ENCODE data around the gene KSR2.
"Not testable (repeated sequence)": the region's sequence is repeated elsewhere in the genome, so short reads cannot be mapped to it uniquely, and the experiment has no call there.

KSR2 gene

GRCh38 chr12:117743761-117744160 lies 225.0 kb downstream of the KSR2 start:
- DNase-seq = no peak

DNA sequence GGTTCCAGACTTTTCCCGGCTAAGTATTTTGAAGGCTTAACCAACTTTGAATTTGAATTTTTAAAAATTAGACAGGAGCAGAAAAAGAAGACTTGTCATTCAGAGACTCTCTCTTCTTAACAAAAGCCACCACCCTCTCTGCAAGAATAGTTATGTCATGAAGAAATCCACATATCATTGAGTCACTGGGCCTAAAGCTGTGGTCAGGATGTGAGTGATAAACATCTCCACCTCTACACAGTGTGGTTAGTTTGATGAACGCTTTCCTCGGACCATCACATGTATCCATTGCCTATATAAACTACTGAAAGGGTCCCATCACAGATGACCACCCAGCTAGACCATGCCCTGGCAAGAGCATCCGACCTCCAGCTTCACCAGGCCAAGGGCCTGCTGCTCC lies 226.1 kb downstream of the KSR2 start:
- DNase-seq = no peak

- no peak for DNase-seq
Observed at GRCh38 chr12:117738233-117738632, 230.6 kb downstream of the KSR2 start.

- DNase-seq = no peak
Observed at GRCh38 chr12:117733549-117733805, 235.3 kb downstream of the KSR2 start.

DNA sequence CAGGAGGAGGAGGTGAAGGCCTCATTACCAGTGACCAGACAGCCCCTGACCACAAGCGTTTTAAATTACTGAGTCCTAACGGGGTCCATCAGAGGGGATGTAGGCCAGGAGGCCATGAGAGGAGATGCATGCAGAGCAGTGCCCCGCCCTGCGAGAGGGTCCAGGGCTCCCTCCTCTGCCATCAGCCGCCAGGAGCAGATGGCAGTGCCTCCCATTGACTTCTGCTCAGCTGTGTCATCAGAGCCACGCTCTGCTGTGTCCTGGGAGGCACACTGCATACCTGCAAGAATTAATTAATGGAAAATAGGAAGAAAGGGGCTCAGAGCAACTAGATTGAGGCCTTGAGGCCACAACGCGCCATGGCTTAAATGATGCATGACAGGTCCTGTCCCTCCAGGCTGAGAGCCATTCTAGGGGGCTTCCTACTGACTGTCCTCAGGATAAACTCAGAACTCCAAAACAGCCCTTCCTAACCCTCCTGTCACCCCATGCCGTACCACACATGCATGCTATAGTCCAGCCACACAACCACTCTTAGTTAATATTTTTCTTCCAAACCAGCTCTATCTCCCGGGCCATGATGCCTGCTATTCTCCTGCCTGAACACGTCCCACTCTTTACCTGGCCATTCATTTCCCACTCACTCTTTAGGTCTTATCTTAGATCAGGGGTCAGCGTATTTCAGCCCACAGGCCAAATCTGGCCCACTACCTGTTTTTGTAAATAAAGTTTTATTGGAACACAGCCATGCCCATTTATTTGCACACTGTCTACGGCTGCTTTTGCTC lies 235.8 kb downstream of the KSR2 start:
- DNase-seq = no peak

- DNase-seq = not testable (repeated sequence)
Observed at GRCh38 chr12:117731131-117731530, 237.7 kb downstream of the KSR2 start.

- DNase-seq = no peak
Observed at GRCh38 chr12:117727301-117727700, 241.5 kb downstream of the KSR2 start.

DNA sequence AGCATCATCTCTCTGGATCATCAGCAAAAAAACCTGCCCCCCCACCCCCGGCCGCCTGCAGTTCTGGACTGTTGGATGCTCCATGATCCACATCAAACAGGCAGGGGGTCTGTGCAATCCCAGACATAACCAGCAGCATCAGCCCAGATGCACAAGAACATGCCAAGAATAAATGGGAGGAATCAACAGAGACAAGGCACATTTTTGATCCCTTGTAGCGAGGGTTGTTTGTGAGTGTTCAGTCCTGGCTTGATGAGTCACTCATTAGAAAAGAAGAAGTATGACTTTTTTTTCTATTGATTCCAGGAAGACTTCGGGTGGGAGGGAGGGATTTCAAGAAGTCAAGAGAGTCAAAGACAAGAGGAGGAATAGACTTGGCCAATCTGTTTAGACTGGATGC lies 244.2 kb downstream of the KSR2 start:
- no peak for DNase-seq

DNA sequence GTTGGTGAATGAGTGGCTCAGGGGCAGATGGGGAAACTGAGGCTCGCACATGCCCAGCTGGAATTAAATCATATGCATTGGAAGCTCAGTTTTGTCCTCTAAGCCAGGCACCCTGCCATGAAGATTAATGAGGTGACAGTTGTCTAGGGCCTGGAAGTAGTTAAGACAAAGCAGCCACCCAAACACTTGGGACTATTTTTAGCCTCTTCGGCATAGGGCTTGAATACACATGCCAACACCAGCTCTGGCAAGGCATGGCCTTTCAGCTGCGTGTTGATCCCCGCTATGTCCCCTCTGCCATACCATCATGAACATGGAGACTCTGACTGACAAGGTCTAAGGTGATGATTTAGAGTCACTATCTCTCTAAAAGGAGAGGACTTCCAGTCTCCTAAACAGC lies 250.2 kb downstream of the KSR2 start:
- no peak for DNase-seq

DNA sequence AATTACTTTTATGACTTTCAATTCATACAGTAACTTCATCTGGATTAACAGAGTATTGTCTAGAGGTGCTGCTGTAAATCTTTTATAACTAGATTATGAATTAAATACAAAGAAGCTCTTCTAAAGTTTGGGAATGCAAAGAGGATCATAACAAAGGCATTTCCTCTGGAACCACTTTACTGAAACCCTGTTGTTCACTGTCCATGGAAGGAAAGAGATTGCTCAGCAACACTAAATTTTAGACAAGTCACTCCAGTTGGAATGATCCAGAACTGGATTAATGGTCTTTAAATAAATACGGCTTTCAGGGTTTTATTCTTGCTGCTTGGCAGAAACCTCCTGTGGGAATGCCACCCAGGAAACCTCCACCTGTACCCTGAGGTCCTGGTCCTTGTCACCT lies 250.6 kb downstream of the KSR2 start:
- no peak for DNase-seq

DNA sequence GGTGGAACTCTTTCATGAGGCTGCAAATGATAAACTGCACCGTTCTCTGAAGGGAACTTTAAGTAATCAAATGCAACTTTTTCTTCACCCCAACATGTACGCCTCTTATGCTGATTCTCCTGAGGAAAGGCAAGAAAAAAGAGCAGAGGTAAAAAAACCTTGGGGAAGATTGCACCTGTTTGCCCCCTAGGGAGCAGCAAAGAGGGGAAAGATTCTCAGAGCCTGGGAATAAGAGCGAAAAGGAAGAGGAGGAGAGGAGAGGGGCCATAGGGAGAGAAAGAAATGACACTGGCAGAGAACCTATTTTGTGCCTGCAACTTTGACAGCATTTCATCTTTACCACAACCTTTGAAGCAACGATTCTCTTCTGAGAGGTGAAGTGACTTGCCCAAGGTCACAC lies 254.6 kb downstream of the KSR2 start:
- DNase-seq = no peak

GRCh38 chr12:117710121-117710520 lies 258.7 kb downstream of the KSR2 start:
- no peak for DNase-seq

GRCh38 chr12:117707861-117708260 lies 260.9 kb downstream of the KSR2 start:
- no peak for DNase-seq

- DNase-seq = no peak
Observed at GRCh38 chr12:117703584-117703983, 265.2 kb downstream of the KSR2 start.

- no peak for DNase-seq
Observed at GRCh38 chr12:117702741-117703140, 266.0 kb downstream of the KSR2 start.

GRCh38 chr12:117699575-117699974 lies 269.2 kb downstream of the KSR2 start:
- DNase-seq = no peak

DNA sequence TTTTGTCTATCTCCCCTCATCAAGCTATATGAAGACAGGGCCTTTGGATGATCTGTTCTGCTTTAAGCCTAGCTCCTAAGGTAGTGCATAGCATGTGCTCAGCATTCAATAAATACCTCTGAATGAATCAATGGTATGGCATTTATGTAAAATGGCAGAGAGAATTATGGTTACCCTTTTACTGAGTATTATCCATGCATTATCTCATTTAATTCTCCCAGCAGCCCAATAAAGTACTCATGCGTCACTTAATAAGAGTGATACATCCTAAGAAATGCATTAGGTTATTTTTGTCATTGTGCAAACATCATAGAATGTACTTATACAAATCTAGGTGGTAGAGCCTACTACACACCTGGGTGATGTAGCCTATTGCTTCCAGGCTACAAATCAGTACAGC lies 269.7 kb downstream of the KSR2 start:
- DNase-seq = no peak

DNA sequence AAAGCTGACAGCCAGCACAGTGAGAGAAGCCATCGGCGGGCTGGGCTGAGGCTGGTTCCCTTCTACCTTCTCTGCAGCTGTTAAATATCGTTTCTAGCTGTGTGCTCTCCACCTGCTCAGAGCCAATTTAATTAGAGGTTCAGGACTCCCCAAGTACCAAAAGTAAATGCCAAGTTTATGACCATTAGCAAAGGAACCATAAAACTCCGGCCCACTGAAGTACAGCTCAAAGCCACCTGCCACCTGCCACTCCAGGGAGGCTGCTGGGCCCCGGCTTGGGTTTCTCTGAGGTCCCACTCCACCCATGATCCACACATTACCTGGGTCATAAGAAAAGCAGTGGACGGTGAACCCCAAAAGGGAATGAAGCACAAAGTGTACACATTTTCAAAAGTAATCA lies 272.8 kb downstream of the KSR2 start:
- no peak for DNase-seq

- no peak for DNase-seq
Observed at GRCh38 chr12:117692512-117692911, 276.3 kb downstream of the KSR2 start.

GRCh38 chr12:117689857-117690256 lies 278.9 kb downstream of the KSR2 start:
- DNase-seq = no peak

GRCh38 chr12:117688446-117688845 lies 280.3 kb downstream of the KSR2 start:
- no peak for DNase-seq

DNA sequence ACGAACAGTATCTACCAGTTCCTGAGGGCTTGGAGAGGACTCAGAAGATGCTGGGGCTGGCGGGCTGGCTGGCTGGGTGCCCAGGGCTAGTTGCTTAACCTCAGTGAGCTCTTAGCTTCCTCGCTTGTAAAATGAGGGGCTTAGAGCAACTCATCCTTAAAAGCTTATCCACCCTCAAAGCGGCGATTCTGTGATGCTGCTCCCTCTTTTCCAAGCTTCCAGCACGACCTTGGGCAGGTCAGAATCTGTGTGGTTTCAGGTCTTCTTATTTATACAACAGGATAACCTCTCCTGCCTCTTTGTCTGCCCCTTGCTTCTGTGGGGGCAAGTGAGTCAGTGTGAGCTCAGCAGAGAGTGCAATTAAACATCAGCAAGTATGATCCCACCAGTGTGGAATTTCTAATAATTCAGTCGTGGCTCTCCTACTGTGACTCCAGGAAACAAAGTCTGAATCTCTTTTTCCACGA lies 281.8 kb downstream of the KSR2 start:
- DNase-seq = no peak

DNA sequence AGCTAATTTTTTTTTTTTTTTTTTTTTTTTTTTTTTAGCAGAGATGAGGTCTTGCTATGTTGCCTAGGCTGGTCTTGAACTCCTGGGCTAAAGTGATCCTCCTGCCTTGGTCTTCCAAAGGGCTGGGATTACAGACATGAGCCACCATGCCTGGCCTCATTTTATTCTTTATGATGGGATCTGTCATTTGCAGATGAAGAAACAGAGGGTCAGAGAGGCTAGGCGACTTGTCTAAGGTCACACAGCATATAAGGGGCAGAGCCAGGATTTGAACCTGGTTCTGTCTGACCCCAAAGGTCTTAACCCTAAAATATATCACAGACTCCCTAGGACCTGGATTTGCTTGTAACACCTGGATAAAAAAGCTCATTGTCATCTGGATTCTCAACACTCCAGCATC lies 282.6 kb downstream of the KSR2 start:
- DNase-seq = no peak

GRCh38 chr12:117685110-117685926 lies 283.5 kb downstream of the KSR2 start:
- DNase-seq = no peak

- DNase-seq = no peak
Observed at GRCh38 chr12:117684471-117684870, 284.3 kb downstream of the KSR2 start.
